NCI-H146 (cell line): Measurements from ENCODE around the gene EEF1AKMT4.

Source experiments
- DNase-seq: peaks from one replicate; lab custom pipeline; 2025; lab: John Stamatoyannopoulos, UW

The EEF1AKMT4 gene

GRCh38 chr3:184298759-184299487, 49.5 kb downstream of the EEF1AKMT4 start, which contains the start of gene PSMD2:
Gene PSMD2 (plus strand): TSS chr3:184299241. CDS start chr3:184299267, 26 bp downstream.
- DNase-seq: peak; percentile 99

GRCh38 chr3:184299488-184300377, 50.3 kb downstream of the EEF1AKMT4 start:
- peak; percentile 44 for DNase-seq

GRCh38 chr3:184300378-184300720, 50.9 kb downstream of the EEF1AKMT4 start:
- no peak for DNase-seq

GRCh38 chr3:184305577-184305976, 56.1 kb downstream of the EEF1AKMT4 start:
- DNase-seq: no peak

GRCh38 chr3:184306341-184306972, 57.0 kb downstream of the EEF1AKMT4 start:
- DNase-seq: no peak

- no peak for DNase-seq
Measured at GRCh38 chr3:184307915-184308314, 58.4 kb downstream of the EEF1AKMT4 start.
